Left lobe of liver (tissue), 2 donors: Measurements from ENCODE around the gene LDLRAD4. TPM values are rescaled to one million over a fixed set of nuclear protein-coding genes. Genes with fewer than 3 reads are reported as not detected.

ENCODE experiments used
- ATAC-seq: fragments of 200-7000 bp; cut with Tn5 transposase; one replicate; pipeline ENCODE4 v1.9.1; 2020; ENCODE audit warnings: mild to moderate bottlenecking, moderate library complexity
- DNase-seq: peaks from one replicate; pipeline ENCODE4 v3.0.0-alpha.2; 2020; ENCODE audit warnings: low spot score
- total RNA-seq: library from RNA; stranded (reverse); gene quantifications from one replicate; pipeline ENCODE4 v1.2.1, GENCODE V29; 2021
- donor health status: DM: no; HTN: no; CAD: no; lungs with moderate emphysema.
- donor health status: DM: no; HTN: yes; CAD: no.

LDLRAD4 gene
- total RNA-seq, 1 donor from 2014 or later, result 41.9 TPM

DNA sequence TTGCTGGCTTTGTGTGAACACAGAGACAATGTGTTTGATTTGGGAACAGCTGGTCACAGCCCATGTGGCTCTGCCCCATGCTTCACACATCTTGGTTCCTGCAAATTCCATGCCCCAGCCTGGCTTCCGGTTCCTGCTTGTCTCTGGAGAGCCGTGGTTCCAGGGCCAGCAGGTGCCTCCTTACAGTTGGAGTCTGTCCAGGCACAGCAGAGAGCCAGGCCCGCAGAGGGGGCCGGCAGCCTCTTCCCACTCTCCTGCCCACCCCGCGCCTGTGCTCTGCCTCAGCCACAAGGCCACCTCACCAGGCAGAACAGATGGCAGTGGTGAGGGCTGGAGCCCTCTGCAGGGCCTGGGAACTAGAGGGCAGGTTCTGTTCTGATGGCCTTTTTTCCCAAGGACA lies 81.5 kb downstream of the LDLRAD4 start:
- DNase-seq (no peak), ATAC-seq (no peak)

DNA sequence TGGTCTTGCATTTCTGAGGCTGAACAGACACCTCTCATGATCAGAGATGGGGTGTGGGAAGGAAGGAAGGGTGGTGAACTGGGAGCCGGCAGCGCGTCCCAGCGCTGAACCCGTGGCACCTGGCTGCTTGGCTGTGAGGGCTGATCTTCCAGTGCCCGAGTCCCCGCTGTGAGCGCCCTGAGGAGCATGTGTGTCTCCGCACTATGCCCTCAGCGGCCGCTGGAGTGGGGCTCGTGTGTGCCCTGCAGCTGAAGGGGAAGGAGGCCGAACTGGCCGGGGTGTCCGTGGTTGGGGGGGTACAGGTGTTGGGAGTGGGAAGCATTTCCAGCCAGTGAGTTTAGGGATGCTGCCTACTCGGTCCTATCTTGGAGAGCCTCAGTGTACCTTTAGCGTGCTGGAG lies 82.2 kb downstream of the LDLRAD4 start:
- DNase-seq, result no peak
- ATAC-seq, result no peak

DNA sequence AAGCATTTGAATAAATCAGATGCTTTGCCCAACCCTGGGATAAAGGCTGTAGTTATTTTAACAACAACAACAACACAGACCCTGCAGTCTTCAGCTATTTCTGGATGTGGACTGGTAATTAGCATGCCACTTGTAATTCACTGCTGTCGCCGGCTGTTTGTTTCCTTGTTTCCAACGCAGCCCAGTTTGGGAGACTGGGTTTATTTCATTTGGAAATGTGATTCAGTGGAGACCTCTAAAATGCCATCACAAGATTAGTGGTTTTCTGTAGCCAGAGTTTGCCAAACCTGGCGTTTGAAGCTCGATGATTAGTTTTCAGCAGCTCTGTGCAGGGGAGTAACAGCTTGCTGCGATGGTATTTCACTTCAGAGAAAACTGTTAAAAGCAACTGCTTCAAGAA lies 83.5 kb downstream of the LDLRAD4 start:
- DNase-seq (no peak), ATAC-seq (no peak)

DNA sequence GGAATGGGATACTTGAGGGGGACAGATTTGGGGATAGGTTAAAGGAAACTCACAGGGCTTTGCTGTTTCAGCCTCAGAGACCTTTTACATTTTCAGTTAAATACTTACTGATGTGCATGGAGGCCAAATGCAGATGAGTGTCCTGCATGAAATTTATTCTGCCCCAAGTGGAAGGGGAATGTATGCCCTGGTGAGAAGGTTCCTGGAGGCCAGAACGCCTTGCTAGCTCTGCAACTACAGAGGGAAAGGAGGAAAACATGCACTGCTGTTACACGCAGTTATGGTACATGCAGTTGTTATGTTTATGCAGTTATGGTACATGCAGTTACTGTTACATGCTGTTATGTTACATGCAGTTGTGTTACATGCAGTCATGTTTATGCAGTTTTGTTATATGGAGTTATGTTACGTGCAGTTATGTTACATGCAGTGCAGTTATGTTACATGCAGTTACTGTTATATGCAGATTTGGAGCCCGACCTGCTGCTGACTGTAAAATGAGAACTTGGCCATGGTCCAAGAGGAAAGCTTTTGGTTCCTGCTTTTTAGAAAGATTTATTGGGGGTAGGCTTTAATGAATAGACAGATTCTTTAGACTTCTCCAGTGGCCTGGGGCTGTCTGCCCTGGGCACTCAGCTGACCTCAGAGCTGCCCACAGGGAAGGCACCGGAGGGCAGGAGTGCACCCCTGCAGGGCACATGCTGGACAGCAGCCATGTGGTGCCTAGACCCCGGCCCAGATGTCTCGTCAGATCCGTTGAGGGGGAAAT lies 84.1 kb downstream of the LDLRAD4 start:
- DNase-seq, result no peak
- ATAC-seq, result peak; percentile 34

DNA sequence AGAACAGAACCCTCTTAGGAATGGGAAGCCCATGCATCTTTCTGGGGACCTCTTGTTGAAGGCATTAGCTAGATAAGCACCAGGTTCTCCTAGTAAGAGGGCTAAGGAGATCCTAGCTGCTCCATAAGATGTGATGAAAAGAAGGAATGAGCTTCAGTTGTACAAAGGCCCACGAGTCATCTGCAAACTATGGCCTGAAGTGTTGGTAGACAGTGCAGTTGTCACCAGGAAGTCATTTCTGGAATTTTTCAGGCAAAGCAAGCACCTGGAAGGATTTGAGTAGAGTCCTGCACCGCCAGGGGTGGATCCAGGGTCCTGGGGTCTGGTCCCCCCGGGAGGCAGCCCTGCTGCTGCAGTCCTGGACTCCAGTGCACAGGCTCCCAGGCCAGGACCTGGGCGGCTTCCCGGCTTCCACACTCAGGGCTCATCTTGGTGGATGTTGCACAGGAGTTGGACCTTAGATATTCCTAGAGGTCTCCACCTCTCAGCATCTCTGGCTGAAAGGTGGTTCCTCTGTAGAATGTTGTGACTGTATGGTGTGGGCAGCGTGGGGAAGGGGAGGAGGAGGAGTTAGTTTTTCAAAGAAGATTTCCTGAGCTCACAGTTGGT lies 85.3 kb downstream of the LDLRAD4 start:
- DNase-seq (no peak), ATAC-seq (no peak)

DNA sequence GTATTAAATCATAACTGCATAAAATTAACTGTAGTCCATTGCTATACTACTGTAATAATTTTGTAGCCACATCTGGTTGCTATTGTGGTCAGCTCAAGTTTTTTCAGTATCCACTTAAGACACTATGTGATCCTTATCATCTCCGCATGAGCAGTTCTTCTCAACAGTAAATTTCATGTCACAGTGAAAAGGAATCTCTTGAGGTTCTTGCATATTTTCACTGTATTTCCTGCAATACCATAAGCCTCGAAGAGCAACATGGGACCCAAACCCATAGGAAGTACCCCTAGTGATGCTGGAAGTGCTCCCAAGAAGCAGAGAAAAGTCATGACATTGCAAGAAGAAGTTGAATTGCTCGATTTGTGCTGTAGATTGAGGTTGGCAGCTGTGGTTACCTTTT lies 86.7 kb downstream of the LDLRAD4 start:
- ATAC-seq, result no peak
- no peak for DNase-seq

DNA sequence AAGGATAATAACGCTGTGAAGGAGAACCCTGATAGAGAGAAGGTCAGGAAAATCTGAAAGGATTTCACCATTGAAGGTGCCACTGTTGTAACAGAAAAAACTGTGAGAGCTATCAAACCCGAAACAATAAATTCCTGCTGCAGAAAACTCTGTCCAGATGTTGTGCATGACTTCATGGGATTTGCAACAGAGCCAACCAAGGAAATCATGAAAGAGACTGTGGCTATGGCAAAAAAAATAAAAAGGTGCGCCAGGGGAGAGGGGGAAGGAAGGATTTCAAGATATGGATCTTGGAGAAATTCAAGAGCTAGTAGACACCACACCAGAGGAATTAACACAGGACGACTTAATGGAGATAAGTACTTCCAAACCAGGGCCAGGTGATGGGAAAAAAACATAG lies 88.0 kb downstream of the LDLRAD4 start:
- DNase-seq, result no peak

DNA sequence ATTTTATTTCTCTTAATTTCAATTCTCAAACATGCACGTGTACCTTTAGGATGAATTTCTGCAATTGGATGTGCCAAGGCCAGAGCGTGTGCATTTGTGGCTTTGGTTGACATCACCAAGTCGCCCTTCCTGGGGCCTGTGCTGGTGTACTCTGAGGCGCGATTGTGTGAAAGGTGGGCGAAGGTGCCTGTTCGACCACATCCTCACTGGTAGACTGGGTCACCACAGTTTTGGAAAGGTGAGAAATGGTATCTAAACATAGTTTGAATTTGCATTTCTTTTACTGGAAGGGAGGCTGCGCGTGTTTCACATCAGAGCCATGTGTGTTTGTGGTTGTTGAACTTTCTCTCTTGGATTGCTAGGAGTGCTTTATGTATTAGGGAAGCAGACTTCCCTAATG lies 89.8 kb downstream of the LDLRAD4 start:
- ATAC-seq, result no peak
- peak; percentile 21 for DNase-seq

More for the DNA sequence above, 88.0 kb downstream of the LDLRAD4 start:
- ATAC-seq, result no peak

DNA sequence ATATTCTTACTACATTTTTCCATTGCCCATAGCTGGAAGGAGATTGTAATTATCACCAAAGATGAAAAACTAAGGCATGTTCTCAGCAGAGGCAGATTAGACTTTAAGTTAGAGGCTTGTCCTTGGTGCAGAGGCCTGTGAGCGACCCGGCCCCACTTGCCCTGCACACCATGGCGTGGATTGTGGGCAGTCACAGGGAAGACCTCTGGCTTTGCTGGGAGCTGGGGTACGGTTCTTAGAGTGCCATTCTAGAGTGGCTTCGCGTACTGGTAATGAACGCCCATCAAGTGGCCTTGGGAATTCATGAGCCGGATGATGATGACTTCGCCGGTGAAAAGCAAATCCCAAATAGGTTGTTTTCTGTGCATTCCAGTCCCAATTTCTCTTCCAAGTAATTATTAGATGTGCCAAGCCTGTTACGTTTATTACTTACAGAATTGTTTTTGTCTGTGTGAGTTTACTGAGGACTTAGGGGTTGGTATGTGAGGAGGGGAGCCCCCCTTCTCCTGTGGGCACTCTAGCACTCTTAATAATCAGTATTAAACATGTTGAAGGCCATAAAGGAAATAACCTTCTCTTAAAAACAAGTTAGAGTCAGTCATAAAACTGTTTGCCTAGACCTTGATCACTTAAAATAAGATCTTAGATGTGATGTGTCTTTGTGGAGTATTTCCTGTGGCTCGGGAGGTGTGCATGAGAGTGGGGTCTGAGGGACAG lies 90.6 kb downstream of the LDLRAD4 start:
- ATAC-seq, result no peak
- peak; percentile 10 for DNase-seq

DNA sequence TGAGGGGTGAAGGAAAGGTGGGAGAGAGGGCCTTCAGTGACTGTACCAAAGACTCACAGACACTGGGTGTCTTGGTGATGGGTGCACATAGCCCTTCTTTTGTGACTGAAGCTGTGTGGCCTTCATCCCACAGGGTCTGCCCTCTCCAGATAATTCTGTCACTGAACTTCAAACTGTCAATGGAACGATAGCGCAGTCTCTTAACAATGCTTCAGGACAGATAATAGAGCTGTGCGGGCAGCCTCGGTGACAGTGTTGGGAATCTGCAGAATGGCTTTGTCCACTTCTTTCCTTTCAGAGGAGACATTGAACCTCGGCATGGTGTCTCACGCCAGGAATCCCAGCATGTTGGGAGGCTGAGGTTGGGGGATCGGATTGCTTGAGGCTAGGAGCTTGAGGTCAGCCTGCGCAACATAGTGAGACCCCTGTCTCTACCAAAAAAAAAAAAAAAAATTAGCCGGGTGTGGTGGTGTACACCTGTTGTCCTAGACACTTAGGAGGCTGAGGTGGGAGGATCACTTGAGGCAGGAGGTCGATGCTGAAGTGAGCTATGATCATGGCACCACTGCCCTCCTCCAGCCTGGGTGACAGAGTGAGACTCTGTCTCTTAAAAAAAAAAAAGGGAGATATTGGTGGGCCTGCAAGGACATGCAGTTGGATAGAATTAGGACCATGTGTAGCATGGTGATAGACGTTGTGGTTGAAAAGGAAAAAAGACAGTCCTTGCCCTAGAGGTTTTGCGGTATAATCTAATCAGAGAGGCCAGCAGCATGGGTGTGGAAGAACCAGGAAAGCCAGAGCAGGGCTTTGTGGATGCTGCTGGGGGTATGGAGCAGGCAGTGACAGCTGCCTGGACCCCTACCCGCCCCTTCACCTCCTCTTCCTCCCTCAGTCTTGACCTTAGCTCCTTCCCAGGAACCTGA lies 91.4 kb downstream of the LDLRAD4 start:
- DNase-seq (peak; percentile 23), ATAC-seq (no peak)

DNA sequence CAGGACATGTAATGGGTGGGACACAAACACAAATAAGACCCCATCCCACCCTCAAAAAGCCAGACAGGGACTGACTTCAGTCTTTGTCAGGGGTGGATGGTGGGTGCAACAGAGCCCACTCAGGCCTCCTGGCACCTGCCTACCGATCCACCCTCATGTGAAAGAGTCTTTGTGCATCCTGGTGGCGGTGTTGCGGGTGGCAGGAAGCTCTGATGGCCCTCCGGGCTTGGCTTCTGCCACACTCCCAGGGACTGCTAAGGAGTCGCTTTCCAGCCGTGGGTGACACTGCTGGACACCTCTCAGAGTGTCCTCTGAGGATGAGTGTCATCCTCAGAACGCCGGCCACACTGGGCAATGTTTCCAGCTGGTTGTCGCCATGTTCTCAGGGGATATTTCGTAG lies 92.6 kb downstream of the LDLRAD4 start:
- ATAC-seq (no peak), DNase-seq (no peak)

DNA sequence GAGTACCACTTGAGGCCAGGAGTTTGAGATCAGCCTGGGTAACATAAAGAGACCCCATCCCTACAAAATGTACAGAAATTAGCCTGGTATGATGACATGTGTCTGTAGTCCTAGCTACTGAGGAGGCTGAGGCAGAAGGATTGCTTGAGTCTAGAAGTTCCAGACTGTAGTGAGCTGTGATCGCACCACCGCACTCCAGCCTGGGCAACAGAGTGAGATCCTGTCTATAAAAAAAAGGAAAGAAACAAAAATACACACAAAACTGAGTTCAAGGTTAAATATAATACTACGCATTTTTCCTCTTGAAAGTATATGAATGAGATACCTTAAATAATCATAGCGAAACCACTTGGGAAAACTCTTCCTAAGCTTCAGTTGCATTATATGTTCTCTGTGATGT lies 94.0 kb downstream of the LDLRAD4 start:
- DNase-seq (no peak), ATAC-seq (no peak)

DNA sequence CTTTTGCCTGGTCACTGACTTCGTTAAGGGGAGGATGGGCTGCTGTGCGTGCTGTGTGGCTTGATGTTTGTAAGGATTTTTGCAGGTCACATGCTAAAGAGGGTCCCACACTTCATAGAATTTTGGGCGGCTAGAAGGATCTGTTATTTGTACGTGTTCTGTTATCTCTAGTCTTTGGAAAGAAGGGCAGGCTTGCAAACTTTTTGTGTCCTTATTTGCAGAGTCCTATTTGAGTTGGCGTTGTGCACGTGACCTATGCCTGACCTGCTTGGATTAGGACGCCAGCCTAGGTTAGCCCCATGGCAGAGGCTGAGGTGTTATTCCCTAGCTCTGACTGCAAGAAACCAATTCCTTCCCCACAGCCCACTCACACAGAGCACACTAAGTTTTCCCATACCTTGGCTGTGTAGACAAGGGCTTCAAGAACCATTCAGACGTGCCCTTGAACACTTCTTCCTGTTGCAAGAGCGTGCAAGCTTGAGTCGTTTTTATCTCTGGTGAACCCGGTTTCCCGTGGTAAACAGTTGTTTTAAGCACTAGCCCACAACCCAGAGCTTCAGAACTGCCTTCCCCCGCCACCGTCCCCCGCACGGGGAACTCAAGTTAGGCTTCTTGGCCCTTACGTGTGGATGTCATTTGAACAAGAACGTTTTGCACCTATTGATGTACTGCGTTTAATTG lies 94.6 kb downstream of the LDLRAD4 start:
- peak; percentile 91 for ATAC-seq
- DNase-seq, result peak; percentile 88

DNA sequence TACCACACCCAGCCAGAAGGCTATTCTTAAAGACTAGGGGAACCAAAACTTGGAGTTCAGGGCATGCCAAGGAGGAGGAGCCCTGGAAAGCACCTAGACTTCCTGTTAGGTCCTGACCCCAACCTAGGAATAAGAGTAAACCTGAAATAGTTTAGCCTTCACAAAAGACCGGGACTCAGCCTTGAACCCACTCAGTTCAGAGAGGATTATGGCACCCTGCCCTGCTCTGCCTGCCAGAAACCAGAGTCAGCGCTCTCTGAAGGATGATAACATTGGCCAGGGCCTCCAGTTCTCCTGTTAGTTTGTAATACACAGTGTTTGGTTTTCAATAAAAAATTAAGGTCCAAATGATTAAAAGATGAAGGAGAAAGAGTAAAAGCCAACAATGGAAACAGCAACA lies 96.4 kb downstream of the LDLRAD4 start:
- peak; percentile 59 for ATAC-seq
- peak; percentile 77 for DNase-seq

DNA sequence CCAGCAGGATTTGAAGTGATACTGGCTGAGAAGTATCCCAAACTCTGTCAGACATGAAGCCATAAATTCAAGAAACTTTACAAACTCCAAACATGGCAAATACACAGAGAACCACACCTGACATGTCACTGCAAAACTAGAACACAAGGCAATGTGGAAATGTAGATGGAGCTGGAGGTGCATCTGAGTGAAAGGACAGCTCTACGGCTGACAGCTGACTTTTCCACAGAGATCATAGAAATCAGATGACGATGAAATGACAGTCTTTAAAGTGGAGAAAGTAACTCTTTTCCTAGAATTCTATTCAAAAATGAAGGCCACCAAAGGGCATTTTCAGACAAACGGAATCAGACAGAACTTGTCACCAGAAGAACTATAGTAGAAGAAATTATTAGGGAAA lies 97.5 kb downstream of the LDLRAD4 start:
- no peak for DNase-seq

DNA sequence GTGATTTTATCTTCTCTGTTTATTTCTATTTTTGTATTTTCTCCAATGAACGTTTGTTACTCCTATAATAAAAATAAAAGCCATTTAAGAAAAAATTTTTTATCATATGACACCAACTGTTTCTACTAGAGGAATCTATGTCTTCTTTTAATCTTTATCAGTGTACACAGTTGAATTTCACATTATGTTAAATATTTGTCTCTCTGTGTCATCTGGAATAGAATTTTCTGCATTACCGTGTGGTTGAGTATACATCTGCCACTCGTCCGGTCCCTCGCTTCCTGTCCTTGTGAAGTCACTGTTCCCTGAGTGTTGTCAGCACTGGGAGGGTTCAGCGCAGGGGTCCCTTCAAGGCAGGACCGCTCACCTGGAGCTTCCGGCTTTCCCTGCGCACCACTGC lies 99.2 kb downstream of the LDLRAD4 start:
- ATAC-seq (no peak), DNase-seq (no peak)

More for the DNA sequence above, 97.5 kb downstream of the LDLRAD4 start:
- ATAC-seq, result no peak

DNA sequence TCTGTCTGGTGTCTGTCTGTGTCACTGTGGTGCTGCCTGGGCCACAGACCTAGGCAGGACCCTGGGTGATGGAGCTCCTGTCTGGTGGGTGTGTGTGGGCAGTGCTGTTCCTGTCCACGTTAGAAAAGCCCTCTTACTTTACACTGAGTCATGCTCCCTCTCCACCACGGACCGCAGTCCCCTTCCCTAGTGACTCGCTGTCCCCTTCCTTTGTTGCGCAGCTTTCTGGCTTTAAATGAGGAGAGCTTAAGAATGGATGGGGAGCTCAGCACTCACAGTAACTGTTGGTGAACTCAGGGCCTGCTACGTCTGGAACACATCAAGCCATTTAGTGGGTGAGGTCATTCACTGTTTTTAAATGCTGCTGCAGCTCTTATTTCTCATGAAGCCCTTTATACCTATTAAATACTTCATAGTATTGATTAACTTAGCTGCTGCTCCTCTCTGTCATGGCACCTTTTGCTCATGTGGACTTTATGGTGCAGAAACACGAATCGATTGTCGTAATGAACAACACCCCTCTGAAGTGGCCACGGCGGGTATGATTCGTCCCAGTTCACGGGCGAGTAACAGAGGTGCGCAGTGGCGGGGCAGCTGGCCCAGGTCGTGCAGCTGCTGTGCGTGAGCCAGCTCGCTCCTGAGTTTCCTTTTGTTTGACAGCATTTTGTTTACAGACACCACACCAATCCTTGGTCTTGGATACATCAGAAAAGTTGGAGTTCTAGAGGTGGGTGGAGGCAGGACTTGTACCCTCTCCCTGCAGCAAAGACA lies 100.4 kb downstream of the LDLRAD4 start:
- DNase-seq, result no peak
- ATAC-seq, result no peak

DNA sequence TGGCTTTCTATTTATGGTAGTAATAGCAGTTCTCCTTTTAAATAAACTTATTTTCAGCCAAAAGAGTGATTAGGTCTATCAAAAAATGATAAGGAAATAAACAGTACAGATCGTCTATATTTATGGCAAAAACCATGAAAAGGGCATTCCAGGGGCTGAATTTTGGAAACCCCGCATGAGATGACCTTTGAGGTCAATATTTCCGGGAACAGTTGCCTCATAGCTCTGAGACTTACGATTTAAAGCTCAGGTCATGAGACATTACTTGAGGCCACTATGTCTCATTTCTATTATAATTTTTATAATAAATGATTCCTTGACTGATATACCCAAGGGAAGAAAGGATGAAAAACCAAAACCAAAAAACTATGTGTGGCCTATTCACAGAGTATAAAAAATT lies 101.1 kb downstream of the LDLRAD4 start:
- no peak for DNase-seq
- peak; percentile 34 for ATAC-seq

DNA sequence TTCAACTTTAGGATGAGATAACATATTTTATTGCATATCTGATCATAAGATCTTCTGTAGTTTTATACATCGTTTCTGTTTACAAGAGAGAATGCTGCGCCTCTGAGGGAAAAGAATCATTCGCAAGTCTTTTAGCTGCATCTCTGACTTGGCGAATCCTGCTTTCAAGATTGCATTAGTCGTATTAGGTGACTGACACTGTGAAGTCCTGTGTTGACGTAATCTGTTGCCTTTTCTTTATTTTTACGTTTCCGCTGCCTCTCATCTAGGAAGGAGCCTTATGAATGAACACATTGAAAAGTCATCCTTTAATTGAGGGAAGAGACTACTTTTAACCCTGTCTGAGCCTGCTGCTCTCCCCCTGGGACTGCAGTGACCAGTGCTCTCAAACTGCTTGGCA lies 101.5 kb downstream of the LDLRAD4 start:
- ATAC-seq, result no peak
- no peak for DNase-seq
